Activated CD4-positive, alpha-beta T cell treated with anti-CD3 and anti-CD28 coated beads, Interleukin-2, amount 10 ng/mL, durations not matched to agents 24 days and 14 days (primary cell): ENCODE measurements around the gene NMNAT3. TPM values are rescaled to one million over a fixed set of nuclear protein-coding genes. Genes with fewer than 3 reads are reported as not detected.

Experiments
- DNase-seq: peaks from one replicate; pipeline ENCODE4 v3.0.0; 2022
- H3K27ac Mint-ChIP-seq: one replicate; pipeline ENCODE4 v1.8.0; 2022; ENCODE audit warnings: mild to moderate bottlenecking, mixed read lengths
- H3K27me3 Mint-ChIP-seq: one replicate; pipeline ENCODE4 v1.8.0; 2022; ENCODE audit warnings: mixed read lengths
- H3K36me3 Mint-ChIP-seq: one replicate; pipeline ENCODE4 v1.8.0; 2022; ENCODE audit warnings: low read depth, mild to moderate bottlenecking, mixed read lengths
- H3K4me1 Mint-ChIP-seq: one replicate; pipeline ENCODE4 v1.8.0; 2021; ENCODE audit warnings: mixed read lengths
- H3K4me3 Mint-ChIP-seq: one replicate; pipeline ENCODE4 v1.8.0; 2022; ENCODE audit warnings: mild to moderate bottlenecking, moderate library complexity, mixed read lengths
- H3K9me3 Mint-ChIP-seq: one replicate; pipeline ENCODE4 v1.8.0; 2021; ENCODE audit warnings: mixed read lengths
- intact Hi-C: fragments of 100-400 bp; cut with micrococcal nuclease; formaldehyde crosslinking; loops from one replicate; pipeline ENCODE4 v1.15.1; 2023
- total RNA-seq: library from RNA; stranded (reverse); gene quantifications from 2 replicates; pipeline ENCODE4 v1.2.3, GENCODE V29; 2022

Gene NMNAT3
- total RNA-seq, 1 donor from 2014 or later = 1.0 TPM

- intact Hi-C loops = no loop called here
- peaks cover 2% of the 10 kb centered on the region for H3K4me1 Mint-ChIP-seq
- H3K4me3 Mint-ChIP-seq = no peak overlapping the region
- H3K27ac Mint-ChIP-seq = no peak overlapping the region
- no peaks in the 10 kb centered on the region for H3K9me3 Mint-ChIP-seq
- DNase-seq = no peak
- no peaks in the 10 kb centered on the region for H3K36me3 Mint-ChIP-seq
- peaks cover 11% of the 10 kb centered on the region for H3K27me3 Mint-ChIP-seq
Observed at GRCh38 chr3:139532976-139533375, 144.8 kb downstream of the NMNAT3 start.

- H3K27ac Mint-ChIP-seq = no peak overlapping the region
- no peak for DNase-seq
- H3K36me3 Mint-ChIP-seq = no peaks in the 10 kb centered on the region
- intact Hi-C loops = no loop called here
- no peaks in the 10 kb centered on the region for H3K4me1 Mint-ChIP-seq
- no peak overlapping the region for H3K4me3 Mint-ChIP-seq
- H3K9me3 Mint-ChIP-seq = no peaks in the 10 kb centered on the region
- H3K27me3 Mint-ChIP-seq = no peaks in the 10 kb centered on the region
Observed at GRCh38 chr3:139530717-139531116, 147.1 kb downstream of the NMNAT3 start.

- Mint-ChIP-seq H3K4me1 (no peaks in the 10 kb centered on the region), H3K27me3 (no peaks in the 10 kb centered on the region), H3K36me3 (no peaks in the 10 kb centered on the region), H3K27ac (no peak overlapping the region), H3K4me3 (no peak overlapping the region), H3K9me3 (no peaks in the 10 kb centered on the region)
- no peak for DNase-seq
- intact Hi-C loops = no loop called here
Observed at GRCh38 chr3:139529662-139530061, 148.1 kb downstream of the NMNAT3 start.

- H3K9me3 Mint-ChIP-seq = no peaks in the 10 kb centered on the region
- H3K27ac Mint-ChIP-seq = no peak overlapping the region
- H3K36me3 Mint-ChIP-seq = no peaks in the 10 kb centered on the region
- no peak overlapping the region for H3K4me3 Mint-ChIP-seq
- H3K27me3 Mint-ChIP-seq = no peaks in the 10 kb centered on the region
- no peak for DNase-seq
- H3K4me1 Mint-ChIP-seq = no peaks in the 10 kb centered on the region
- intact Hi-C loops = no loop called here
Observed at GRCh38 chr3:139528924-139529323, 148.8 kb downstream of the NMNAT3 start.

- intact Hi-C loops = no loop called here
- H3K36me3 Mint-ChIP-seq = no peaks in the 10 kb centered on the region
Observed at GRCh38 chr3:139528281-139528680, 149.5 kb downstream of the NMNAT3 start.

GRCh38 chr3:139527265-139527664 is 150.5 kb downstream of the NMNAT3 start:
- H3K9me3 Mint-ChIP-seq = no peaks in the 10 kb centered on the region
- no peaks in the 10 kb centered on the region for H3K36me3 Mint-ChIP-seq
- no peak overlapping the region for H3K27ac Mint-ChIP-seq
- H3K4me3 Mint-ChIP-seq = no peak overlapping the region
- DNase-seq = no peak
- H3K4me1 Mint-ChIP-seq = no peaks in the 10 kb centered on the region
- intact Hi-C loops = no loop called here
- no peaks in the 10 kb centered on the region for H3K27me3 Mint-ChIP-seq

More at GRCh38 chr3:139528281-139528680, 149.5 kb downstream of the NMNAT3 start:
- Mint-ChIP-seq H3K4me3 (no peak overlapping the region), H3K4me1 (no peaks in the 10 kb centered on the region), H3K27ac (no peak overlapping the region), H3K27me3 (no peaks in the 10 kb centered on the region), H3K9me3 (no peaks in the 10 kb centered on the region)
- DNase-seq = no peak

GRCh38 chr3:139526146-139526545 is 151.6 kb downstream of the NMNAT3 start:
- H3K27me3 Mint-ChIP-seq = no peaks in the 10 kb centered on the region
- no peak overlapping the region for H3K4me3 Mint-ChIP-seq
- no peaks in the 10 kb centered on the region for H3K4me1 Mint-ChIP-seq
- no peaks in the 10 kb centered on the region for H3K9me3 Mint-ChIP-seq
- H3K36me3 Mint-ChIP-seq = no peaks in the 10 kb centered on the region
- no peak for DNase-seq
- intact Hi-C loops = no loop called here
- no peak overlapping the region for H3K27ac Mint-ChIP-seq

- Mint-ChIP-seq H3K4me1 (no peaks in the 10 kb centered on the region), H3K9me3 (no peaks in the 10 kb centered on the region), H3K27me3 (no peaks in the 10 kb centered on the region), H3K36me3 (no peaks in the 10 kb centered on the region), H3K4me3 (no peak overlapping the region), H3K27ac (no peak overlapping the region)
- DNase-seq = no peak
- intact Hi-C loops = loop anchor here (5.0 kb wide), 1 partner anchor 98 kb away; no protein-coding TSS in a partner anchor
Observed at GRCh38 chr3:139524841-139525636, 152.7 kb downstream of the NMNAT3 start.

GRCh38 chr3:139523718-139524117 is 154.1 kb downstream of the NMNAT3 start:
- Mint-ChIP-seq H3K4me3 (no peak overlapping the region), H3K27me3 (no peaks in the 10 kb centered on the region), H3K4me1 (no peaks in the 10 kb centered on the region), H3K27ac (no peak overlapping the region), H3K36me3 (no peaks in the 10 kb centered on the region), H3K9me3 (no peaks in the 10 kb centered on the region)
- DNase-seq = no peak
- intact Hi-C loops = loop anchor here (5.0 kb wide), 1 partner anchor 96 kb away; no protein-coding TSS in a partner anchor

- DNase-seq = no peak
- no peaks in the 10 kb centered on the region for H3K27me3 Mint-ChIP-seq
- intact Hi-C loops = loop anchor here (5.0 kb wide), 1 partner anchor 96 kb away; no protein-coding TSS in a partner anchor
Observed at GRCh38 chr3:139523166-139523565, 154.6 kb downstream of the NMNAT3 start.

GRCh38 chr3:139522421-139522820 is 155.4 kb downstream of the NMNAT3 start:
- Mint-ChIP-seq H3K36me3 (no peaks in the 10 kb centered on the region), H3K9me3 (no peaks in the 10 kb centered on the region), H3K27ac (no peak overlapping the region), H3K27me3 (no peaks in the 10 kb centered on the region), H3K4me1 (no peaks in the 10 kb centered on the region), H3K4me3 (no peak overlapping the region)
- intact Hi-C loops = loop anchor here (5.0 kb wide), 1 partner anchor 95 kb away; no protein-coding TSS in a partner anchor
- no peak for DNase-seq

More at GRCh38 chr3:139523166-139523565, 154.6 kb downstream of the NMNAT3 start:
- Mint-ChIP-seq H3K36me3 (no peaks in the 10 kb centered on the region), H3K27ac (no peak overlapping the region), H3K4me3 (no peak overlapping the region), H3K9me3 (no peaks in the 10 kb centered on the region), H3K4me1 (no peaks in the 10 kb centered on the region)

- intact Hi-C loops = loop anchor here (5.0 kb wide), 1 partner anchor 95 kb away; no protein-coding TSS in a partner anchor
- Mint-ChIP-seq H3K4me1 (no peaks in the 10 kb centered on the region), H3K27me3 (no peaks in the 10 kb centered on the region)
Observed at GRCh38 chr3:139521816-139522215, 156.0 kb downstream of the NMNAT3 start.

GRCh38 chr3:139521144-139521543 is 156.6 kb downstream of the NMNAT3 start:
- DNase-seq = no peak
- no peaks in the 10 kb centered on the region for H3K27me3 Mint-ChIP-seq
- intact Hi-C loops = loop anchor here (5.0 kb wide), 1 partner anchor 94 kb away; no protein-coding TSS in a partner anchor
- no peaks in the 10 kb centered on the region for H3K36me3 Mint-ChIP-seq
- no peaks in the 10 kb centered on the region for H3K9me3 Mint-ChIP-seq
- no peak overlapping the region for H3K27ac Mint-ChIP-seq
- H3K4me1 Mint-ChIP-seq = no peaks in the 10 kb centered on the region
- no peak overlapping the region for H3K4me3 Mint-ChIP-seq

More at GRCh38 chr3:139521816-139522215, 156.0 kb downstream of the NMNAT3 start:
- H3K9me3 Mint-ChIP-seq = no peaks in the 10 kb centered on the region
- no peaks in the 10 kb centered on the region for H3K36me3 Mint-ChIP-seq
- H3K27ac Mint-ChIP-seq = no peak overlapping the region
- H3K4me3 Mint-ChIP-seq = no peak overlapping the region
- DNase-seq = no peak

- no peaks in the 10 kb centered on the region for H3K4me1 Mint-ChIP-seq
- no peaks in the 10 kb centered on the region for H3K36me3 Mint-ChIP-seq
- intact Hi-C loops = loop anchor here (5.0 kb wide), 1 partner anchor 93 kb away; no protein-coding TSS in a partner anchor
- H3K4me3 Mint-ChIP-seq = no peak overlapping the region
- H3K27me3 Mint-ChIP-seq = no peaks in the 10 kb centered on the region
- DNase-seq = peak; percentile 67
- H3K27ac Mint-ChIP-seq = no peak overlapping the region
- no peaks in the 10 kb centered on the region for H3K9me3 Mint-ChIP-seq
Observed at GRCh38 chr3:139519998-139520737, 157.6 kb downstream of the NMNAT3 start.
